Parathyroid adenoma (tissue), 2 donors: ENCODE results near the gene CKMT2.

Experiments used
- H2AFZ ChIP-seq: fragments of 300-600 bp; sonication (generic); one replicate; pipeline ENCODE4 v1.7.0; 2017; ENCODE audit warnings: antibody characterized with exemption, mild to moderate bottlenecking
- H3K27ac ChIP-seq: fragments of 300-600 bp; sonication (generic); one replicate; pipeline ENCODE4 v1.7.0; 2017
- H3K27me3 ChIP-seq: fragments of 300-600 bp; sonication (generic); one replicate; pipeline ENCODE4 v1.7.0; 2017; ENCODE audit warnings: low read length; ENCODE audit not compliant: control insufficient read depth, insufficient read depth
- H3K36me3 ChIP-seq: fragments of 300-600 bp; sonication (generic); one replicate; pipeline ENCODE4 v1.7.0; 2017; ENCODE audit warnings: low read length; ENCODE audit not compliant: control insufficient read depth, insufficient read depth
- H3K4me1 ChIP-seq: fragments of 300-600 bp; sonication (generic); one replicate; pipeline ENCODE4 v1.7.0; 2017; ENCODE audit warnings: control low read depth
- H3K4me2 ChIP-seq: fragments of 300-600 bp; sonication (generic); one replicate; pipeline ENCODE4 v1.7.0; 2017; ENCODE audit warnings: low read length
- H3K4me3 ChIP-seq: fragments of 300-600 bp; sonication (generic); one replicate; pipeline ENCODE4 v1.7.0; 2017; ENCODE audit warnings: low read depth, low read length
- H3K79me2 ChIP-seq: fragments of 300-600 bp; sonication (generic); one replicate; pipeline ENCODE4 v1.7.0; 2017; ENCODE audit warnings: control low read depth
- H3K9ac ChIP-seq: fragments of 300-600 bp; sonication (generic); one replicate; pipeline ENCODE4 v1.7.0; 2017; ENCODE audit warnings: mild to moderate bottlenecking
- H3K9me3 ChIP-seq: fragments of 300-600 bp; sonication (generic); one replicate; pipeline ENCODE4 v1.7.0; 2017; ENCODE audit warnings: low read length; ENCODE audit not compliant: control insufficient read depth
- TF ChIP-seq, protein P1 (sequence below): fragments of 300-600 bp; sonication (generic); IDR thresholded peaks from one replicate; pipeline ENCODE4 v1.7.0; 2017; ENCODE audit warnings: antibody characterized with exemption, mild to moderate bottlenecking
- donor health status: primary hyperparathyroidism.

Gene CKMT2

DNA sequence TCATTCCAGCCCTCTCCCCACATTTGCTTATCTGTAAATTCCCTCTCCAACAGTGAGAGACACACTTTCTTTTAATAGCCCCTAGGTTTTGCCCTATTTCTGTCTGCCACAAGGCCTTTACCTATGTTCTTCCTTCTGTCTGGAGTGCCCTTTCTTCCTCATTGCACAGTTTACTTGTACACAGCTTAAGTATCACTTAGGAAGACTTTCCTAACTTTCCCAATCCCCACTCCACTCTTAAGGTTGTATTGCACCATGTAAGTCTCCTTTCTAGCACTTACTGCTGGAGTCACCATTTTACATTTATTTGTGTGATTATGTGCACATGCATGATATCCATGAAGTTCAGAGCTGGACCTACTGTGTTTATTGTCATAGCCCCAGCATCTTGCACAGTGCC lies 10.8 kb upstream of the CKMT2 start:
- Histone ChIP-seq H3K4me3 (no peak overlapping the region), H3K9ac (no peak overlapping the region), H3K79me2 (no peaks in the 10 kb centered on the region), H3K36me3 (no peaks in the 10 kb centered on the region), H3K27me3 (no peaks in the 10 kb centered on the region), H3K4me2 (no peak overlapping the region), H2AFZ (no peak overlapping the region), H3K9me3 (no peaks in the 10 kb centered on the region), H3K4me1 (no peaks in the 10 kb centered on the region), H3K27ac (no peak overlapping the region)
- TF ChIP-seq, protein P1, sequence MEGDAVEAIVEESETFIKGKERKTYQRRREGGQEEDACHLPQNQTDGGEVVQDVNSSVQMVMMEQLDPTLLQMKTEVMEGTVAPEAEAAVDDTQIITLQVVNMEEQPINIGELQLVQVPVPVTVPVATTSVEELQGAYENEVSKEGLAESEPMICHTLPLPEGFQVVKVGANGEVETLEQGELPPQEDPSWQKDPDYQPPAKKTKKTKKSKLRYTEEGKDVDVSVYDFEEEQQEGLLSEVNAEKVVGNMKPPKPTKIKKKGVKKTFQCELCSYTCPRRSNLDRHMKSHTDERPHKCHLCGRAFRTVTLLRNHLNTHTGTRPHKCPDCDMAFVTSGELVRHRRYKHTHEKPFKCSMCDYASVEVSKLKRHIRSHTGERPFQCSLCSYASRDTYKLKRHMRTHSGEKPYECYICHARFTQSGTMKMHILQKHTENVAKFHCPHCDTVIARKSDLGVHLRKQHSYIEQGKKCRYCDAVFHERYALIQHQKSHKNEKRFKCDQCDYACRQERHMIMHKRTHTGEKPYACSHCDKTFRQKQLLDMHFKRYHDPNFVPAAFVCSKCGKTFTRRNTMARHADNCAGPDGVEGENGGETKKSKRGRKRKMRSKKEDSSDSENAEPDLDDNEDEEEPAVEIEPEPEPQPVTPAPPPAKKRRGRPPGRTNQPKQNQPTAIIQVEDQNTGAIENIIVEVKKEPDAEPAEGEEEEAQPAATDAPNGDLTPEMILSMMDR: no peak

DNA sequence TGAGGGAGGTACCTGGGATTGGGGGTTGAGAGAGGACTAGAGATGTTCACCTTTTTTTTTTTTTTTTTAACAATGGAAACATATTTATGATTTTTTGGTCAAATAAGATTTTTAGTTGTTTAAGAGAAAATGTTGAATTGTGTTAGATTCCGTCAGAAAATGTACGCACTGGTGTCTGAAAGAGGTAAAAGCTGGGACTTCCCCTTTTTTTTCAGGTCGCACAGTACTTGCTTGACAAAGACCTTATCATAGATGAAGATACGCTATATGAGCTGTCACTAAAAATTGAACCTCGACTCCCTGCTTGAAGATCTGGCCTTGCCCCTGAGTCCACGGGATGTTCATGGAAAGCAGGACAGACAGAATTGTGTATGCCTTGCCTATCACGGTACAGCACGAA lies 7.7 kb upstream of the CKMT2 start:
- Histone ChIP-seq H3K4me2 (no peak overlapping the region), H3K4me3 (no peak overlapping the region), H2AFZ (no peak overlapping the region), H3K79me2 (no peaks in the 10 kb centered on the region), H3K36me3 (no peaks in the 10 kb centered on the region), H3K27ac (no peak overlapping the region), H3K9ac (no peak overlapping the region), H3K4me1 (no peaks in the 10 kb centered on the region), H3K9me3 (no peaks in the 10 kb centered on the region), H3K27me3 (no peaks in the 10 kb centered on the region)
- TF ChIP-seq, protein P1: no peak

DNA sequence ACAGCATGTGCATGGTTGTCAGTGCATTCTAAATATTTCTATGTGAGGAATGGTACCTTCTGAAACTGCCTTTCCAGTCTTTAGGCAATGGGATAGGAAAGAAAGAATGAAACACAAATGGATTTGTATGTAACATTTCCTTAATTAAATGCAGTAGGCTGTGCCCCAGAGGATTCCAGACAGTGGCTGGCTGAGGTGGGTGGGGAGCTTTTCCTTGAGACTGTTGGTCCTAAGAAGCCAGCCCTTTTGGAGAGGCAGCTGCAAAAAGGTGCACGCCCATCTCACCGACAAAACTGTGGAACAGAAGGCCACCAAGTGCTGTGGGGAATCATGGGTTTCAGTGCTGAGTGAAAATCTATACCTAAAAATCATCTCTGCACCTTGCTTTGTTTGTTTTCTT lies 6.8 kb upstream of the CKMT2 start:
- Histone ChIP-seq H3K4me1 (no peaks in the 10 kb centered on the region), H2AFZ (no peak overlapping the region), H3K4me2 (no peak overlapping the region), H3K27ac (no peak overlapping the region), H3K4me3 (no peak overlapping the region), H3K79me2 (no peaks in the 10 kb centered on the region), H3K9ac (no peak overlapping the region), H3K9me3 (no peaks in the 10 kb centered on the region), H3K36me3 (no peaks in the 10 kb centered on the region), H3K27me3 (no peaks in the 10 kb centered on the region)
- TF ChIP-seq, protein P1: no peak

DNA sequence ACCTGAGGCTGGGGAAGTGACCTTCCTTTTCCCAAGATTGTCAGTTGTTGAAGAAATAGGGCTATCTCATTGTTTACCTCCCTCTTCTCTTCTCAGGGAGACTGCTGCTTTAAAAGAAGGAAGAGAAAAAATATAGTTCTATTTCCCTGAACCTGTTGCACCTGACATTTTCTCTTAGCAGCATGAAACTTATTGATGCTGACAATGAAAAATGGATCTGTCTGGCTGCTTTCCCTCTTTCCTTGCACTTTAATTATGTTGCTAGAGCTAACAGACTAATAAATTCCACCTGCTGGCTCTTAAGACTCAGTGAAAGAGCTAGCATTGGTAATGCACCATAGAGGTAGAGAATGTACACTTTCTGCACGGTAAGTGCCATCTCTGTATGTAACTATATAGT lies 6.2 kb upstream of the CKMT2 start:
- H3K4me2 ChIP-seq: no peak overlapping the region
- H2AFZ ChIP-seq: no peak overlapping the region
- no peaks in the 10 kb centered on the region for H3K27me3 ChIP-seq
- no peaks in the 10 kb centered on the region for H3K36me3 ChIP-seq
- no peaks in the 10 kb centered on the region for H3K79me2 ChIP-seq
- H3K27ac ChIP-seq: no peak overlapping the region
- no peaks in the 10 kb centered on the region for H3K4me1 ChIP-seq
- H3K9me3 ChIP-seq: no peaks in the 10 kb centered on the region
- no peak overlapping the region for H3K9ac ChIP-seq
- H3K4me3 ChIP-seq: no peak overlapping the region
- TF ChIP-seq, protein P1: no peak

DNA sequence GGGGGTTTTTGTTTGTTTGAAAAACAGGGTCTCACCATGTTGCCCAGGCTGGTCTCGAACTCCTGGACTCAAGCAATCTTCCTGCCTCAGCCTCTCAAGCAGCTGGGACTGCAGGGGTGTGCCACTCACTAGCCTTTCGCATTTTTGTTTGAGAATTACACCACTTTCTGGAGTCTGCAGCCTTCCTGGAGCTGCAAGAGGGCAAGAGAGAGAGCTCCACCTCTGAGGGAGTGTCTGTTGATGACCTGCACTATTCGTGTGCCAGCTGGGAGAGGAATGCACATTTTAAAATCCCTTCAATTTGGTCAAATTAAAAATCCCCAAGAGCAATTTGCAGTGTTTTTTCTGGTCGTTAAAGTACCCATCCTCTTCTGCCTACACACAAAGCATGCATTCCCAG lies 5.0 kb upstream of the CKMT2 start:
- Histone ChIP-seq H3K27me3 (no peaks in the 10 kb centered on the region), H3K4me1 (no peaks in the 10 kb centered on the region), H3K9ac (no peak overlapping the region), H3K9me3 (no peaks in the 10 kb centered on the region), H2AFZ (no peak overlapping the region), H3K79me2 (no peaks in the 10 kb centered on the region), H3K27ac (no peak overlapping the region), H3K4me3 (no peak overlapping the region), H3K36me3 (no peaks in the 10 kb centered on the region), H3K4me2 (no peak overlapping the region)
- TF ChIP-seq, protein P1: no peak
